Measurements from ENCODE around the gene PARD3B. TPM values are rescaled to one million over a fixed set of nuclear protein-coding genes. Genes with fewer than 3 reads are reported as not detected.

PARD3B gene
- total and polyA plus RNA-seq, 2 of the 13 experiments (the other 11 are each of a cell fraction or from before 2014, with no cell fraction given) = 0.71 to 2.3 TPM

- TF ChIP-seq MNT (IDR thresholded peaks at IDR 0.05) (no peak), FOXO1 (CRISPR knock-in tag; IDR thresholded peaks at IDR 0.05) (no peak), ZMYM4 (CRISPR knock-in tag; IDR thresholded peaks at IDR 0.05) (no peak), DMTF1 (CRISPR knock-in tag; IDR thresholded peaks at IDR 0.05) (no peak), SALL1 (CRISPR knock-in tag; IDR thresholded peaks at IDR 0.05) (peak; percentile 30), GRHL1 (CRISPR knock-in tag; conservative IDR thresholded peaks at IDR 0.05) (no peak), ZNF451 (CRISPR knock-in tag; IDR thresholded peaks at IDR 0.05) (0 out of 2 replicates have a peak, but pooled peaks have one; percentile 43), ZHX2 (IDR thresholded peaks at IDR 0.05; ENCODE audit: low read depth) (no peak), ZHX2 (CRISPR knock-in tag; IDR thresholded peaks at IDR 0.05; ENCODE audit: borderline replicate concordance) (no peak), PCBP2 (optimal IDR thresholded peaks at IDR 0.05; ENCODE audit: low read depth, low read length, poor library complexity, severe bottlenecking) (no peak), HNF4G (IDR thresholded peaks at IDR 0.05; ENCODE audit: borderline replicate concordance, low read depth, low read length) (no peak), HNF4G (CRISPR knock-in tag; IDR thresholded peaks at IDR 0.05; ENCODE audit: borderline replicate concordance, low read depth) (0 out of 2 replicates have a peak, but pooled peaks have one; percentile 0), ZNF17 (CRISPR knock-in tag; IDR thresholded peaks at IDR 0.05) (no peak), ZNF3 (CRISPR knock-in tag; IDR thresholded peaks at IDR 0.05) (no peak), ARHGAP35 (CRISPR knock-in tag; IDR thresholded peaks at IDR 0.05; ENCODE audit: borderline replicate concordance) (no peak), PHF8 (CRISPR knock-in tag; IDR thresholded peaks at IDR 0.05) (peak; percentile 61; the same call in 1 of the 2 replicates), HNRNPK (IDR thresholded peaks at IDR 0.05; ENCODE audit: low read depth, low read length, poor library complexity, severe bottlenecking) (no peak)
Measured at GRCh38 chr2:204544961-204545860, at the start of gene PARD3B (continued).

Data from HepG2 (cell line).